ENCODE results near the gene BPIFA3.

DNA sequence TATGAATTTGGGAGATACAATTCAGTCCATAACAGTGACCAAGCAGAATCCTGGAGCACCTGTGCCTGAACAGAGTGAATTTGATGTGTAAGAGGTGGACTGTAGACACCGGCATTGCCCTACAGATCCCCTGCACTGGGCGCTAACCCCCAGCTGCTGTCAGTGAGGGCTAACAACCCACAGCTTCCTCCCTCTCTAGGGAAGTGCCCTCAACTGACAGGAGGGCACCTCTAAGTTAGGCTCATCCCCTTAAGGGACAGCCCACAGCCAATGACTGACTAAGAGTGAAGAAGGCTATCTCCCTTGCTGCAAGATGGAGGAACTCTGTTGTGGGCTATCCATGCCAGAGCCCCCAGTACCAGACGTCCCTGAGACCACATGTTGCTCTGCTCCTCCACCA, 50.5 kb downstream of the BPIFA3 start:
- TF ChIP-seq, protein P1, sequence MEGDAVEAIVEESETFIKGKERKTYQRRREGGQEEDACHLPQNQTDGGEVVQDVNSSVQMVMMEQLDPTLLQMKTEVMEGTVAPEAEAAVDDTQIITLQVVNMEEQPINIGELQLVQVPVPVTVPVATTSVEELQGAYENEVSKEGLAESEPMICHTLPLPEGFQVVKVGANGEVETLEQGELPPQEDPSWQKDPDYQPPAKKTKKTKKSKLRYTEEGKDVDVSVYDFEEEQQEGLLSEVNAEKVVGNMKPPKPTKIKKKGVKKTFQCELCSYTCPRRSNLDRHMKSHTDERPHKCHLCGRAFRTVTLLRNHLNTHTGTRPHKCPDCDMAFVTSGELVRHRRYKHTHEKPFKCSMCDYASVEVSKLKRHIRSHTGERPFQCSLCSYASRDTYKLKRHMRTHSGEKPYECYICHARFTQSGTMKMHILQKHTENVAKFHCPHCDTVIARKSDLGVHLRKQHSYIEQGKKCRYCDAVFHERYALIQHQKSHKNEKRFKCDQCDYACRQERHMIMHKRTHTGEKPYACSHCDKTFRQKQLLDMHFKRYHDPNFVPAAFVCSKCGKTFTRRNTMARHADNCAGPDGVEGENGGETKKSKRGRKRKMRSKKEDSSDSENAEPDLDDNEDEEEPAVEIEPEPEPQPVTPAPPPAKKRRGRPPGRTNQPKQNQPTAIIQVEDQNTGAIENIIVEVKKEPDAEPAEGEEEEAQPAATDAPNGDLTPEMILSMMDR (IDR thresholded peaks at IDR 0.05 in 4 of 5, conservative IDR thresholded peaks at IDR 0.05 in 1 of 5): no peak
- no peak for TF ChIP-seq POLR2A (IDR thresholded peaks at IDR 0.05)
